Heart left ventricle (tissue), 16 donors: Measurements from ENCODE around the gene RBL1. TPM values are rescaled to one million over a fixed set of nuclear protein-coding genes. Genes with fewer than 3 reads are reported as not detected.
"Not testable (repeated sequence)": the region's sequence is repeated elsewhere in the genome, so short reads cannot be mapped to it uniquely, and the experiment has no call there.

ENCODE experiments used
- ATAC-seq, 4 donors: fragments of 200-7000 bp; cut with Tn5 transposase; one replicate each; pipeline ENCODE4 v1.9.1; 2020 to 2022; ENCODE audit warnings: moderate library complexity in 4 of 4, mild to moderate bottlenecking in 3 of 4, moderate number of reproducible peaks in 1 of 4
- DNase-seq, 5 donors: peaks; one replicate each; pipeline ENCODE4 v3.0.0-alpha.2; 2020
- H3K27ac ChIP-seq, 12 donors: fragments of 200-600 bp; sonication (generic) in 4 of 12; one replicate each; pipeline versions ENCODE4 v1.5.0 to v1.8.0; 2016 to 2022; ENCODE audit warnings: mild to moderate bottlenecking in 2 of 12
- H3K27me3 ChIP-seq, 9 donors: fragments of 200-600 bp; sonication (generic) in 2 of 9; one replicate each; pipeline versions ENCODE4 v1.5.1 to v1.8.0; 2016 to 2022; ENCODE audit warnings: mild to moderate bottlenecking in 3 of 9
- H3K36me3 ChIP-seq, 9 donors: fragments of 200-600 bp; sonication (generic) in 2 of 9; one replicate each; pipeline versions ENCODE4 v1.5.0 to v1.8.0; 2018 to 2022; ENCODE audit warnings: mild to moderate bottlenecking in 2 of 9
- H3K4me1 ChIP-seq, 12 donors: fragments of 200-600 bp; sonication (generic) in 4 of 12; one replicate each; pipeline versions ENCODE4 v1.5.0 to v1.8.0; 2016 to 2022; ENCODE audit warnings: mild to moderate bottlenecking in 3 of 12
- H3K4me3 ChIP-seq, 12 donors: fragments of 200-600 bp; sonication (generic) in 4 of 12; one replicate each; pipeline versions ENCODE4 v1.5.0 to v1.8.0; 2017 to 2022; ENCODE audit warnings: mild to moderate bottlenecking in 9 of 12, moderate library complexity in 4 of 12
- H3K9me3 ChIP-seq, 12 donors: fragments of 200-600 bp; sonication (generic) in 4 of 12; one replicate each; pipeline versions ENCODE4 v1.5.0 to v1.8.0; 2016 to 2022; ENCODE audit warnings: mild to moderate bottlenecking in 1 of 12
- POLR2A ChIP-seq, 2 donors: fragments of 450-650 bp; IDR thresholded peaks; one replicate each; pipeline ENCODE4 v1.6.1; 2017; ENCODE audit warnings: antibody characterized with exemption in 2 of 2, mild to moderate bottlenecking in 2 of 2, moderate library complexity in 2 of 2
- WGBS, 4 donors: extraction: QIAGEN DNeasy Blood & Tissue Kit in 2 of 4; methylation state at CpG; one replicate each; pipeline versions ENCODE4 v1.1.5 to v1.1.7; 2013 to 2018; 5-methylcytosine and 5-hydroxymethylcytosine counted together
- intact Hi-C, 10 donors: fragments of 100-400 bp; cut with DNase I; formaldehyde crosslinking; loops; one replicate each; pipeline versions ENCODE4 v1.11.1 to v1.14.2; 2022
- polyA plus RNA-seq, 2 donors: library from polyadenylated mRNA; stranded (reverse); fragments of 200-250 nt; gene quantifications; one replicate each; pipeline ENCODE4 v1.2.3, GENCODE V29; 2013
- total RNA-seq, 9 donors: library from RNA; depleted of rRNA in 2 of 9; stranded (reverse); fragments of >200 nt in 2 of 9; fragmentation: NEBNext Ultra II Directional in 3 of 9; extraction: Animal tissue kit (Norgen Biotek cat#: 25700) in 3 of 9; gene quantifications; one replicate each; pipeline versions ENCODE4 v1.1.0 to v1.2.4, GENCODE V29; 2016 to 2023
- TF ChIP-seq, protein P1 (sequence below), 12 donors: fragments of 200-600 bp; sonication (generic) in 4 of 12; IDR thresholded peaks; one replicate each; pipeline versions ENCODE4 v1.5.0 to v1.8.0; 2018 to 2022; ENCODE audit warnings: antibody characterized with exemption in 12 of 12, mild to moderate bottlenecking in 5 of 12
- donor health status: ischemic (EF 13 %, LVEDD 7.1; RV severe dilation, severe dysfunction).
- donor health status: healthy with polysubstance abuse.
- donor health status: DM: no; HTN: yes; CAD: no.
- donor health status: DM: no; HTN: no; CAD: no.
- donor health status: ischemic (EF 25% LVEDD 6.9; RV normal size, moderate dysfunction).
- donor health status: ischemic (EF 25% LVEDD 5.7; RV mildly dilated, moderate dysfunction).
- donor health status: healthy.
- donor health status: DM: yes; HTN: yes; CAD: no.
- donor health status: ischemic (EF 35%, LVEDD 5.7; RV mildly dilated, moderate dysfunction).
- donor health status: nonischemic (EF 11% LVEDD 7.7; RV severe dilation, severe dysfunction).
- donor health status: DM: yes; HTN: yes; CAD: no.
- donor health status: PGD.
- donor health status: ischemic (EF 29% LVEDD 5.4; RV normal size, mild dysfunction).
- donor health status: nonischemic (EF 23%, LVEDD 6.1; RV moderate dilation, normal function).

Gene RBL1
- total and polyA plus RNA-seq, 11 donors, result 1.0 to 6.7 (median 3.4) TPM

DNA sequence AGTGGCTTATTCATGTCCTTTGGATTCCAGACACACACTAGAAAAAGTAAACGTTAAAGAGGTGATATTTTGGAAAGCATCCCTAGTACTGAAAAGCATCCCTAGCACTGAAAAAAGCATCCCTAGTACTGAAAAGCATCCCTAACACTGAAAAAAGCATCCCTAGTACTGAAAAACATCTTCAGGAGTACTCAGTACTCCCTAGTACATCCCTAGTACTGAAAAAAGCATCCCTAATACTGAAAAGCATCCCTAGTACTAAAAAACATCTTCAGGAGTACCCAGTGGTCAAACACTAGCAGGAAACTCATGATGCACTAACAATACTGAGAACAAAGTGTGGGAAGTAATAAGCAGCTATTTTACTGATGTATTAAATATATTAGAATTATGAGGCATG, 98.7 kb downstream of the RBL1 start:
- H3K4me3 ChIP-seq, result no peak overlapping the region
- 71 to 82% (median 78%) methylated on average over 1 of the region's 1 CpG for WGBS, 4 donors
- peaks cover 0 to 12% (median 3%) of the 10 kb centered on the region in 12 donors for H3K9me3 ChIP-seq
- DNase-seq (no peak), ATAC-seq (no peak)
- H3K4me1 ChIP-seq, result no peaks in the 10 kb centered on the region
- H3K36me3 ChIP-seq, result peaks cover 0 to 22% (median 0%) of the 10 kb centered on the region in 9 donors
- H3K27me3 ChIP-seq, result no peaks in the 10 kb centered on the region
- TF ChIP-seq, protein P1, sequence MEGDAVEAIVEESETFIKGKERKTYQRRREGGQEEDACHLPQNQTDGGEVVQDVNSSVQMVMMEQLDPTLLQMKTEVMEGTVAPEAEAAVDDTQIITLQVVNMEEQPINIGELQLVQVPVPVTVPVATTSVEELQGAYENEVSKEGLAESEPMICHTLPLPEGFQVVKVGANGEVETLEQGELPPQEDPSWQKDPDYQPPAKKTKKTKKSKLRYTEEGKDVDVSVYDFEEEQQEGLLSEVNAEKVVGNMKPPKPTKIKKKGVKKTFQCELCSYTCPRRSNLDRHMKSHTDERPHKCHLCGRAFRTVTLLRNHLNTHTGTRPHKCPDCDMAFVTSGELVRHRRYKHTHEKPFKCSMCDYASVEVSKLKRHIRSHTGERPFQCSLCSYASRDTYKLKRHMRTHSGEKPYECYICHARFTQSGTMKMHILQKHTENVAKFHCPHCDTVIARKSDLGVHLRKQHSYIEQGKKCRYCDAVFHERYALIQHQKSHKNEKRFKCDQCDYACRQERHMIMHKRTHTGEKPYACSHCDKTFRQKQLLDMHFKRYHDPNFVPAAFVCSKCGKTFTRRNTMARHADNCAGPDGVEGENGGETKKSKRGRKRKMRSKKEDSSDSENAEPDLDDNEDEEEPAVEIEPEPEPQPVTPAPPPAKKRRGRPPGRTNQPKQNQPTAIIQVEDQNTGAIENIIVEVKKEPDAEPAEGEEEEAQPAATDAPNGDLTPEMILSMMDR (IDR thresholded peaks at IDR 0.05), result no peak
- no peak for TF ChIP-seq POLR2A (IDR thresholded peaks at IDR 0.05)
- intact Hi-C loops, result no loop called here
- no peak overlapping the region for H3K27ac ChIP-seq

DNA sequence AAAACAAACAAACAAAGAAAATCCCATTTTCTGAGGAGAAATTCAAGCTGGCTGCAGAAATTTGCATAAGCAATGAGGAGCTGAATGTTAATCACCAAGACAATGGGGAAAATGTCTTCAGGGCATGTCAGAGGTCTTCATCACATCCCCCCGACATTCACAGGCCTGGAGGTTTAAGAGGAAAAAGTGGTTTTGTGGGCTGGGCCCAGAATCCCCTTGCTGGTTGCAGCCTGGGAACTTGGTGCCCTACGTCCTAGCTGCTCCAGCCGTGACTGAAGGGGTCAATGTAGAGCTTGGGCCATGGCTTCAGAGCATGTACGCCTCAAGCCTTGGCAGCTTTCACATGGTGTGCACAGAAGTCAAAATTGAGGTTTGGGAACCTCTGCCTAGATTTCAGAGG, 101.6 kb downstream of the RBL1 start:
- 89 to 100% (median 98%) methylated on average over 4 of the region's 4 CpGs for WGBS, 4 donors

DNA sequence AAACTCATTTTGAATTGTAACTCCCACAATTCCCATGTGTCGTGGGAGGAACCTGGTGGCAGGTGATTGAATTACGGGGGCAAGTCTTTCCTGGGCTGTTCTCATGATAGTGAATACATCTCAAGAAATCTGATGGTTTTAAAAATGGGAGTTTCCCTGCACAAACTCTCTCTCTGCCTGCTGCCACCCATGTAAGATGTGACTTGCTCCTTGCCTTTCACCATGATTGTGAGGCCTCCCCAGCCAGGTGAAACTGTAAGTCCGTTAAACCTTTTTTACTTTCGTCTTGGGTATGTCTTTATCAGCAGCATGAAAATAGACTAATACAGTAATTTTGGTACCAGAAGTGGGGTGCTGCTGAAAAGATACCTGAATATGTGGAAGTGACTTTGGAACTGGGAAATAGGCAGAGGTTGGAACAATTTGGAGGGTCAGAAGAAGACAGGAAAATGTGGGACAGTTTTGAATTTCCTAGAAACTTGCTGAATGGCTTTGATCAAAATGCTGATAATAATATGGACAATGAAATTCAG, 102.9 kb downstream of the RBL1 start:
- peaks cover 0 to 12% (median 3%) of the 10 kb centered on the region in 12 donors for H3K9me3 ChIP-seq
- H3K36me3 ChIP-seq, result peaks cover 0 to 15% (median 0%) of the 10 kb centered on the region in 9 donors
- intact Hi-C loops, result no loop called here
- no peak overlapping the region for H3K4me3 ChIP-seq
- H3K4me1 ChIP-seq, result peaks cover 0 to 29% (median 0%) of the 10 kb centered on the region in 12 donors
- DNase-seq (no peak), ATAC-seq (no peak)
- no peak for TF ChIP-seq POLR2A (IDR thresholded peaks at IDR 0.05)
- TF ChIP-seq, protein P1 (IDR thresholded peaks at IDR 0.05), result no peak
- 95 to 97% (median 96%) methylated on average over 4 of the region's 4 CpGs for WGBS, 4 donors
- no peaks in the 10 kb centered on the region for H3K27me3 ChIP-seq
- no peak overlapping the region for H3K27ac ChIP-seq

More for the DNA sequence above, 101.6 kb downstream of the RBL1 start:
- H3K27me3 ChIP-seq, DNase-seq, ATAC-seq, H3K4me3 ChIP-seq, intact Hi-C loops, H3K27ac ChIP-seq: not testable (repeated sequence)
- Histone ChIP-seq H3K36me3 (peaks cover 0 to 19% (median 0%) of the 10 kb centered on the region in 9 donors), H3K4me1 (peaks cover 0 to 16% (median 0%) of the 10 kb centered on the region in 12 donors), H3K9me3 (peaks cover 0 to 12% (median 3%) of the 10 kb centered on the region in 12 donors)

DNA sequence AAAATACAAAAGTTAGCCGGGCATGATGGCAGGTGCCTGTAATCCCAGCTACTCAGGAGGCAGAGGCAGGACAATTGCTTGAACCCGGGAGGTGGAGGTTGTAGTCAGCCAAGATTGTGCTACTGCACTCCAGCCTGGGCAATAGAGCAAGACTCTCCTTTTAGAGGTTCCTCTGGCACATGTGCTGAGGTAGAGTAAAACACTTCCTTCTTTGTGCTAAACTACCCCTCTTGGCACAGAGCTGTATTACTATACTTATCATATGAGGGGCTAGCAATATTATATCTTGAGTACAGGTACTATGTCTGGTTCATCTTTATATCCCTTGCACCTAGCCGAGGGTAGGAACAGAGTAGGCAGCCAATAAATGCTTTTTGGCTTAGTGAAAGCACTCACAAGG, 104.1 kb downstream of the RBL1 start:
- Histone ChIP-seq H3K4me3 (no peak overlapping the region), H3K27me3 (no peaks in the 10 kb centered on the region), H3K36me3 (peaks cover 0 to 8% (median 0%) of the 10 kb centered on the region in 9 donors), H3K27ac (no peak overlapping the region), H3K4me1 (peaks cover 0 to 29% (median 0%) of the 10 kb centered on the region in 12 donors), H3K9me3 (peaks cover 0 to 12% (median 3%) of the 10 kb centered on the region in 12 donors)
- DNase-seq (no peak), ATAC-seq (no peak)
- WGBS, 4 donors, result 93 to 94% (median 94%) methylated on average over 3 of the region's 3 CpGs
- TF ChIP-seq, protein P1 (IDR thresholded peaks at IDR 0.05), result no peak
- TF ChIP-seq POLR2A (IDR thresholded peaks at IDR 0.05), result no peak
- intact Hi-C loops, result no loop called here
